Stimulated activated CD4-positive, alpha-beta T cell treated with anti-CD3 and anti-CD28 coated beads, Interleukin-2, amount 100 ng/mL, for 24 hours (primary cell): ENCODE data around the gene GPR37.

Experiments used
- DNase-seq, 2 donors: peaks; one replicate each; pipeline ENCODE4 v3.0.0-alpha.2; 2020

GPR37 gene

GRCh38 chr7:124780056-124780455 lies 14.5 kb upstream of the GPR37 start:
- DNase-seq: no peak

- no peak for DNase-seq
These were observed 14.0 kb upstream of the GPR37 start for GRCh38 chr7:124779620-124780019.

- no peak for DNase-seq
These were observed 13.6 kb upstream of the GPR37 start for GRCh38 chr7:124779194-124779593.

GRCh38 chr7:124777268-124777667 lies 11.7 kb upstream of the GPR37 start:
- no peak for DNase-seq

GRCh38 chr7:124776153-124776552 lies 10.6 kb upstream of the GPR37 start:
- no peak for DNase-seq

GRCh38 chr7:124775422-124775821 lies 9.8 kb upstream of the GPR37 start:
- DNase-seq: no peak

GRCh38 chr7:124773938-124774337 lies 8.3 kb upstream of the GPR37 start:
- DNase-seq: no peak

GRCh38 chr7:124773339-124773738 lies 7.7 kb upstream of the GPR37 start:
- DNase-seq: no peak

- no peak for DNase-seq
These were observed 3.5 kb upstream of the GPR37 start for GRCh38 chr7:124769136-124769535.

- DNase-seq: no peak
These were observed 2.9 kb upstream of the GPR37 start for GRCh38 chr7:124768525-124768924.

- peak; percentile 25 to 29 for DNase-seq
These were observed 668 bp downstream of the GPR37 start for GRCh38 chr7:124764847-124765400.

- no peak for DNase-seq
These were observed 1.3 kb downstream of the GPR37 start for GRCh38 chr7:124764051-124764846.

- no peak for DNase-seq
These were observed 2.9 kb downstream of the GPR37 start for GRCh38 chr7:124762611-124763143.

GRCh38 chr7:124761164-124761715 lies 4.4 kb downstream of the GPR37 start:
- no peak for DNase-seq

GRCh38 chr7:124758327-124758726 lies 7.3 kb downstream of the GPR37 start:
- no peak for DNase-seq

- DNase-seq: no peak
These were observed 10.9 kb downstream of the GPR37 start for GRCh38 chr7:124754576-124755268.

GRCh38 chr7:124752310-124752709 lies 13.3 kb downstream of the GPR37 start:
- DNase-seq: no peak

- DNase-seq: no peak
These were observed 14.6 kb downstream of the GPR37 start for GRCh38 chr7:124751027-124751426.

- DNase-seq: no peak
These were observed 18.5 kb downstream of the GPR37 start for GRCh38 chr7:124747072-124747471.

- DNase-seq: no peak
These were observed 27.0 kb downstream of the GPR37 start for GRCh38 chr7:124738639-124739038.

- no peak for DNase-seq
These were observed 27.8 kb downstream of the GPR37 start for GRCh38 chr7:124737760-124738300.

GRCh38 chr7:124728610-124729009 lies 37.0 kb downstream of the GPR37 start:
- DNase-seq: no peak

GRCh38 chr7:124724507-124725192 lies 40.9 kb downstream of the GPR37 start:
- no peak for DNase-seq
